NCI-H1105 (cell line): ENCODE measurements around the gene ANKRD33B.
"Not testable (repeated sequence)": the region's sequence is repeated elsewhere in the genome, so short reads cannot be mapped to it uniquely, and the experiment has no call there.

ENCODE experiments used
- DNase-seq: peaks from one replicate; lab custom pipeline; 2025; lab: John Stamatoyannopoulos, UW

The ANKRD33B gene

GRCh38 chr5:10537624-10538023, 26.2 kb upstream of the ANKRD33B start:
- no peak for DNase-seq

GRCh38 chr5:10538103-10538788, 25.6 kb upstream of the ANKRD33B start:
- no peak for DNase-seq

- DNase-seq, result no peak
Measured at GRCh38 chr5:10538789-10539686, 24.8 kb upstream of the ANKRD33B start.

GRCh38 chr5:10539687-10539998, 24.2 kb upstream of the ANKRD33B start:
- DNase-seq, result no peak

- DNase-seq, result no peak
Measured at GRCh38 chr5:10540036-10540544, 23.8 kb upstream of the ANKRD33B start.

GRCh38 chr5:10540951-10541646, 22.8 kb upstream of the ANKRD33B start:
- DNase-seq, result no peak

GRCh38 chr5:10542055-10542550, 21.8 kb upstream of the ANKRD33B start:
- DNase-seq, result no peak

- no peak for DNase-seq
Measured at GRCh38 chr5:10543585-10544040, 20.3 kb upstream of the ANKRD33B start.

GRCh38 chr5:10545084-10545483, 18.8 kb upstream of the ANKRD33B start:
- no peak for DNase-seq

- no peak for DNase-seq
Measured at GRCh38 chr5:10546186-10546585, 17.7 kb upstream of the ANKRD33B start.

- DNase-seq, result no peak
Measured at GRCh38 chr5:10548418-10549122, 15.3 kb upstream of the ANKRD33B start.

- not testable (repeated sequence) for DNase-seq
Measured at GRCh38 chr5:10549123-10549514, 14.8 kb upstream of the ANKRD33B start.

GRCh38 chr5:10550222-10550995, 13.5 kb upstream of the ANKRD33B start:
- no peak for DNase-seq

- DNase-seq, result no peak
Measured at GRCh38 chr5:10551782-10552138, 12.1 kb upstream of the ANKRD33B start.

- DNase-seq, result no peak
Measured at GRCh38 chr5:10552183-10553143, 11.4 kb upstream of the ANKRD33B start.

- no peak for DNase-seq
Measured at GRCh38 chr5:10553476-10553875, 10.4 kb upstream of the ANKRD33B start.

GRCh38 chr5:10555277-10555684, 8.6 kb upstream of the ANKRD33B start:
- DNase-seq, result no peak

GRCh38 chr5:10556289-10556807, 7.5 kb upstream of the ANKRD33B start:
- no peak for DNase-seq

GRCh38 chr5:10556893-10557746, 6.8 kb upstream of the ANKRD33B start:
- DNase-seq, result no peak
